Keratinocyte (primary cell): Measurements from ENCODE around the gene TRAF7. TPM values are rescaled to one million over a fixed set of nuclear protein-coding genes. Genes with fewer than 3 reads are reported as not detected.

ENCODE experiments used
- DNase-seq: peaks from one replicate; pipeline ENCODE4 v3.0.0-alpha.2; 2011; ENCODE audit warnings: low read depth, missing footprints, low spot score
- FAIRE-seq: peaks from 2 replicates; lab custom pipeline; 2011; peaks lifted over from hg19 to GRCh38; lab: Jason Lieb, UNC
- H2AFZ ChIP-seq: 2 replicates; pipeline ENCODE4 v1.6.0; 2012; ENCODE audit warnings: low read length, control low read depth, inconsistent platforms; ENCODE audit not compliant: control insufficient read depth
- H3K27ac ChIP-seq: 2 replicates; pipeline ENCODE4 v1.5.1; 2011; ENCODE audit warnings: low read length; ENCODE audit not compliant: control insufficient read depth, insufficient read depth
- H3K27me3 ChIP-seq: 3 replicates; pipeline ENCODE4 v1.6.0; 2011; ENCODE audit warnings: low read length; ENCODE audit not compliant: control insufficient read depth, insufficient read depth; ENCODE audit errors: extremely low read depth
- H3K36me3 ChIP-seq, 2 experiments: 2 replicates in 1 of 2; 3 replicates in 1 of 2; pipeline ENCODE4 v1.5.1; 2011; ENCODE audit warnings: low read length in 2 of 2, mild to moderate bottlenecking in 1 of 2; ENCODE audit not compliant: control insufficient read depth in 2 of 2, insufficient read depth in 2 of 2; ENCODE audit errors: extremely low read depth in 1 of 2
- H3K4me1 ChIP-seq: 3 replicates; pipeline ENCODE4 v1.5.1; 2011; ENCODE audit warnings: low read length; ENCODE audit not compliant: control insufficient read depth, insufficient read depth; ENCODE audit errors: extremely low read depth
- H3K4me2 ChIP-seq: 3 replicates; pipeline ENCODE4 v1.6.0; 2011; ENCODE audit warnings: low read depth, low read length; ENCODE audit not compliant: control insufficient read depth, insufficient read depth; ENCODE audit errors: extremely low read depth
- H3K4me3 ChIP-seq, 3 experiments: fragments of 200-600 bp in 1 of 3; sonication (generic) in 1 of 3; 2 replicates in 2 of 3; 3 replicates in 1 of 3; pipeline ENCODE4 v1.5.1; 2011 to 2016; ENCODE audit warnings: low read length in 3 of 3, mild to moderate bottlenecking in 3 of 3, control low read depth in 2 of 3, inconsistent platforms in 1 of 3, low read depth in 1 of 3, mixed read lengths in 1 of 3, mixed run types in 1 of 3, moderate library complexity in 1 of 3; ENCODE audit not compliant: control insufficient read depth in 2 of 3, insufficient read depth in 2 of 3; ENCODE audit errors: extremely low read depth in 1 of 3
- H3K79me2 ChIP-seq: 2 replicates; pipeline ENCODE4 v1.6.0; 2012; ENCODE audit warnings: low read length; ENCODE audit not compliant: control insufficient read depth, insufficient read depth
- H3K9ac ChIP-seq: 3 replicates; pipeline ENCODE4 v1.6.0; 2011; ENCODE audit warnings: low read length; ENCODE audit not compliant: control insufficient read depth, insufficient read depth; ENCODE audit errors: extremely low read depth
- H3K9me1 ChIP-seq: 3 replicates; pipeline ENCODE4 v1.6.0; 2011; ENCODE audit warnings: low read length; ENCODE audit not compliant: control insufficient read depth, insufficient read depth; ENCODE audit errors: extremely low read depth
- H3K9me3 ChIP-seq: 2 replicates; pipeline ENCODE4 v1.5.1; 2012; ENCODE audit warnings: low read depth, low read length; ENCODE audit not compliant: control insufficient read depth
- H4K20me1 ChIP-seq: 3 replicates; pipeline ENCODE4 v1.6.0; 2011; ENCODE audit warnings: low read length; ENCODE audit not compliant: control insufficient read depth, insufficient read depth; ENCODE audit errors: extremely low read depth
- CTCF ChIP-seq, 3 experiments: IDR thresholded peaks in 1 of 3; conservative IDR thresholded peaks in 1 of 3; optimal IDR thresholded peaks in 1 of 3; 2 replicates in 2 of 3; 3 replicates in 1 of 3; pipeline versions ENCODE3 to v1.5.1; 2011; ENCODE audit warnings: low read length in 3 of 3, mild to moderate bottlenecking in 3 of 3, moderate library complexity in 2 of 3, control low read depth in 1 of 3, inconsistent platforms in 1 of 3; ENCODE audit not compliant: insufficient read depth in 2 of 3; ENCODE audit errors: extremely low read depth in 1 of 3
- EZH2 ChIP-seq: IDR thresholded peaks from one replicate; pipeline ENCODE4 v1.6.1; 2012; ENCODE audit warnings: inconsistent platforms, mild to moderate bottlenecking, low read length, moderate library complexity
- dilution Hi-C: fragments of 300-500 bp; cut with MboI; formaldehyde crosslinking; loops from one replicate; pipeline ENCODE4 v1.7.0; 2020; ENCODE audit warnings: low sequenced_read_pairs; ENCODE audit not compliant: extremely low pct_ligation_motif_present
- polyA plus RNA-seq, 5 experiments: library from polyadenylated mRNA; depleted of rRNA in 3 of 5; stranded (reverse) in 3 of 5; stranded (forward) in 1 of 5; unstranded in 1 of 5; fragments of >200 nt; gene quantifications; 1 replicate in 1 of 5; 2 replicates in 3 of 5; 3 replicates in 1 of 5; pipeline versions ENCODE4 v1.2.1 to v1.2.3, GENCODE V29; 2011 to 2012; ENCODE audit warnings: missing spikeins in 2 of 5, low read depth in 1 of 5, low replicate concordance in 1 of 5

The TRAF7 gene
- polyA plus RNA-seq, 1 donor (not counting 4 experiments of a cell fraction or from before 2014, with no cell fraction given), result 38.4 TPM

GRCh38 chr16:2196981-2197511 lies 41.5 kb downstream of the TRAF7 start:
- H2AFZ ChIP-seq, result no peak overlapping the region
- dilution Hi-C loops, result no loop called here
- no peaks in the 10 kb centered on the region for H3K36me3 ChIP-seq
- no peaks in the 10 kb centered on the region for H4K20me1 ChIP-seq
- no peak overlapping the region for H3K4me2 ChIP-seq
- no peaks in the 10 kb centered on the region for H3K9me1 ChIP-seq
- no peak for FAIRE-seq
- H3K9me3 ChIP-seq, result no peaks in the 10 kb centered on the region
- DNase-seq, result no peak
- H3K27me3 ChIP-seq, result peaks cover 36% of the 10 kb centered on the region
- H3K9ac ChIP-seq, result no peak overlapping the region
- no peak overlapping the region for H3K27ac ChIP-seq
- no peak overlapping the region for H3K4me3 ChIP-seq
- TF ChIP-seq EZH2, result no peak
- no peak for TF ChIP-seq CTCF (optimal IDR thresholded peaks at IDR 0.05 in 1 of 3, IDR thresholded peaks at IDR 0.05 in 1 of 3, conservative IDR thresholded peaks at IDR 0.05 in 1 of 3; ENCODE audit: extremely low read depth in 1 of 3, insufficient read depth in 2 of 3, low read length in 3 of 3)
- H3K79me2 ChIP-seq, result no peaks in the 10 kb centered on the region
- peaks cover 16% of the 10 kb centered on the region for H3K4me1 ChIP-seq

- no peak overlapping the region for H2AFZ ChIP-seq
- peaks cover 16% of the 10 kb centered on the region for H3K4me1 ChIP-seq
- dilution Hi-C loops, result no loop called here
- H3K27ac ChIP-seq, result no peak overlapping the region
- peaks cover 36% of the 10 kb centered on the region for H3K27me3 ChIP-seq
- no peaks in the 10 kb centered on the region for H3K79me2 ChIP-seq
- TF ChIP-seq EZH2 (no peak), CTCF (optimal IDR thresholded peaks at IDR 0.05 in 1 of 3, IDR thresholded peaks at IDR 0.05 in 1 of 3, conservative IDR thresholded peaks at IDR 0.05 in 1 of 3; ENCODE audit: extremely low read depth in 1 of 3, insufficient read depth in 2 of 3, low read length in 3 of 3) (no peak)
- H3K36me3 ChIP-seq, result no peaks in the 10 kb centered on the region
- DNase-seq (no peak), FAIRE-seq (no peak)
- H3K9me1 ChIP-seq, result no peaks in the 10 kb centered on the region
- H3K4me2 ChIP-seq, result no peak overlapping the region
- no peak overlapping the region for H3K9ac ChIP-seq
- H3K9me3 ChIP-seq, result no peaks in the 10 kb centered on the region
- no peak overlapping the region for H3K4me3 ChIP-seq
- no peaks in the 10 kb centered on the region for H4K20me1 ChIP-seq
Measured at GRCh38 chr16:2197765-2198164, 42.2 kb downstream of the TRAF7 start.
